HG03045 (cell line): Measurements from ENCODE around the gene PHF5A.

Source experiments
- ATAC-seq: cut with Tn5 transposase; IDR thresholded peaks from one replicate; pipeline ENCODE4 v1.9.1; 2021; ENCODE audit warnings: mild to moderate bottlenecking, moderate library complexity; ENCODE audit not compliant: unreplicated experiment

Gene PHF5A

DNA sequence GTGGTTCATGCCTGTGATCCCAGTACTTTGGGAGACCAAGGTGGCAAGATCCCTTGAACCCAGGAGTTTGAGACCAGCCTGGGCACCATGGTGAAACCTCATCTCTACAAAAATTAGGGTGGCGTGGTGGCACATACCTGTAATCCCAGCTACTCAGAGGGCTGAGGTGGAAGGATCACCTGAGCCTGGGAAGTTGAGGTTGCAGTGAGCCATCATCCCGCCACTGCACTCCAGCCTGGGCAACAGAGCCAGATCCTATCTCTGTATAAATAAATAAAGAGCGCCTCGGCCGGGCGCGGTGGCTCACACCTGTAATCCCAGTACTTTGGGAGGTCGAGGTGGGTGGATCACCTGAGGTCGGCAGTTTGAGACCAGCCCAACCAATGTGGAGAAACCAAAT lies 49.8 kb downstream of the PHF5A start:
- ATAC-seq, result no peak

DNA sequence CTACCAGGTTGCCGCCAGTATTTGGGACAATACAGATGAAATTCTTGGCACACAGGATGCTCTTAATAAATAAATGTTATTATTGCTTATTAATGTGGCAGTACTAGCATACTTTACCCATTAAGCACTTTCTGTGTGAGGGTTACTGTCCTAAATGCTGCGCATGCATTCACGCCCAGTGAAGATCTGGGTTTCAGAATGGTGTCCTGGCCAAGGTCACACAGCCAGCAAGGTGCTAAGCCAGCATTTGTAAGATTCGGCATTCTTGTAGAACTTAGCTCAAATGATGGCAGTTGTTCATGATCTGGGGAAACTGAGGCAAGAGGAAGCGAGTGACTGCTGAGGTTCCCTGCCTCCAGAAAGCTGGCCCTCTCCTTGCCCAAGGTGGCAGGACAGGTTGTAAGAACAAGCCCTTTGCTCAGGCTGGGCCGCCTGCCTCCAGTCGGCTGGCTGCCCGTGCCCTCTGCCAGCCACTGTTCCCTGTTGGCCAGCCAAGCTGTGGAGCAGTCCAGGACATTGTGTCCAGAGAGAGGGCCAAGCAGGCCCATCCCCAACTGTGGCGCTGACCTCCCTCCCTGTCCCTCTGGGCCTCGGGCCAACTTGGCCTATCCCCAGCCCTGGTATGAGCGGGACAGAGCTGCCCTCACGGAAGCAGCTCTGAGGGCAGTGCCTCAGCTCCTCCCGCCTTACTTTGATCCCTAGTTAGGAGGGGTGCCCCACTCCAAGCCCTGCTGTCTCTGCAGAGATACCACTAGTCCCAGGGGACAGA lies 50.7 kb downstream of the PHF5A start:
- ATAC-seq, result no peak

DNA sequence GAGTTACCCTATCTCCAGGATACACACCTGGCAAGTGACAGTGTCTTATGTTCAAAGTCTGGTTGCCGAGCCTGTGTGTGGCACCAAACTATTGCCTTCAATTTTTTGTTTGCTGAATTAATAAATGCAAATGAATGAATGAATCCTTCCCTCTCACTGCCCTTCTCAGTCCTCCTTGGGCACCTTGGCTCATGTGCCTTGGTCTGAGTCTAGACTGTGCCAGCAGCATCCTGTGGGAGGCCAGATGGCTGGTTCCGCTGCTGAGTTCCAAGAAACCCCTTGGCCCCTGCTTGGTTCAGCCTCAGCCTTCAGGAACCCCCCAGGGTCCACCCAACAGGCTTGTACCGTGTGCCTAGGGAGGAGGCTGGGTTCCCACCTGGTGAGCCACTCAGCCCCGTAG lies 52.9 kb downstream of the PHF5A start:
- no peak for ATAC-seq

DNA sequence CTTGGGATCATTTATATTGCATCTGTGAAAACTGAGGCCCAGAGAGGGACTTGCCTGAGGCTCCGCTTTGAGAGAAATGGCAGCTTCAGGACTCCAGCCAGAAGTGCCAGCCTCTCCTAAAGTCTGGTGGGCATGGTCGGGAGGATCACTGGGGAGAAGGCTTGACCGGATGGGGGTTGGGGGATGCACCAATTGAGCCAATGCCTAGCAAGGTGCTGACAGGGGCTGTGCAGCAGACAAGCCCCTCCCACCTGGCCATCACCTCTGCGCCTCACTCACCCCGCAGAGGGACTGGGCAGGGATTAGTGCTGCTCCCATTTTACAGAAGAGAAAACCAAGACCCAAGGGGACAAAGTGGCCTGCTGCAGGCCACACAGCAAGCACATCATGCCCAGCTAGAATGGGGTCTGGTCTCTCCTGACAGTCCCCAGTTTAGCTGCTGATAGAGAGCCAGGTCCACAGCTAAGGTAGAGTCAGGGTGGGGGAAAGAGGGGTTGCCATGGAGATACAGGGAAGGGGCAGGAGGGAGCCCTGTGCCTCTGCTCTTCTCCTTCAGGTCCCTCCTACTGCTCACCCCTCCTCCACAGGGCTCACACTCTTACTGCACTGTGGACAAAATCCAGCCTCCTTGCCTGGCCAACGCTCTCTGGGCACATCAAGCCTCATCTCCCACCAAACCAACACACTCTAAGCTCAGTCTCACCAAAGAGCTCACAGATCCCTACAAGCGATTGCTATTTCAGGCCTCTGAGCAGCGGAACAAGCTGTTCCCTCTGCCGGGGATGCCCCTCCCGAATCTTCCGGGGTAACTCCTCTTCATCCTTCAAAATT lies 57.3 kb downstream of the PHF5A start:
- no peak for ATAC-seq

DNA sequence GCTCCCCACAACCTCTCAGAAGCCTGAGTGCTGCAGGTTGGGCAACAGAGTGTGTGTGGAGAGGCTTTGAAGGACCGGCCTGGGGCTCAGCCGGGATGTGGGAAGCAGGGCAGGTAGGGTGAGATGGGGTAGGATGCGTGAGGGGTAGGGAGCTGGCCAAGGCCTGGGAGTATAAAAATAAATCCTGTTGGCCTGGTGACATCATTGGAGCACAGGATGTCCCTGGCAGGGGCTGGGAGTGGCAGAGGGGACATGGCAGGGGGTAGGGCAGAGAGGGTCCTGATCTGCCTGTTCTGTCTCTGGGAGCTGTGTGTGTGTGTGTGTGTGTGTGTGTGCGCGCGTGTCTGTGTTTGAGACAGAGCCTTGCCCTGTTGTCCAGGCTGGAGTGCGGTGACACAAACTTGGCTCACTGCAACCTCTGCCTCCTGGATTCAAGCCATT lies 58.2 kb downstream of the PHF5A start:
- ATAC-seq, result no peak
